ENCODE results near the gene DAP.

GRCh38 chr5:10735569-10736276 is 25.3 kb downstream of the DAP start:
- TF ChIP-seq CTCF (IDR thresholded peaks at IDR 0.05 in 8 of 11, conservative IDR thresholded peaks at IDR 0.05 in 3 of 11) (no peak), POLR2AphosphoS5 (IDR thresholded peaks at IDR 0.05) (peak in 2 of 3 donors; percentile 57 to 66), POLR2A (IDR thresholded peaks at IDR 0.05) (no peak)

All from spleen (tissue), 7 donors.